Measurements from ENCODE around the gene CAPRIN1.

- TF ChIP-seq CTCF (IDR thresholded peaks at IDR 0.05) (no peak), POLR2A (IDR thresholded peaks at IDR 0.05) (no peak)
Observed at GRCh38 chr11:34044664-34045485, 6.7 kb upstream of the CAPRIN1 start.
